Effector CD4-positive, alpha-beta T cell (primary cell): ENCODE measurements around the gene PRSS23.
"Not testable (repeated sequence)": the region's sequence is repeated elsewhere in the genome, so short reads cannot be mapped to it uniquely, and the experiment has no call there.

Source experiments
- DNase-seq: peaks from one replicate; pipeline ENCODE4 v3.0.0-alpha.2; 2020

The PRSS23 gene

GRCh38 chr11:86815726-86816125, 15.4 kb downstream of the PRSS23 start:
- no peak for DNase-seq

- DNase-seq: no peak
Measured at GRCh38 chr11:86816251-86816726, 15.9 kb downstream of the PRSS23 start.

GRCh38 chr11:86818462-86819192, 18.3 kb downstream of the PRSS23 start:
- no peak for DNase-seq

- not testable (repeated sequence) for DNase-seq
Measured at GRCh38 chr11:86824139-86824538, 23.8 kb downstream of the PRSS23 start.

GRCh38 chr11:86834376-86834775, 34.0 kb downstream of the PRSS23 start:
- DNase-seq: not testable (repeated sequence)

GRCh38 chr11:86844762-86845508, 44.6 kb downstream of the PRSS23 start:
- DNase-seq: not testable (repeated sequence)

GRCh38 chr11:86848132-86848531, 47.8 kb downstream of the PRSS23 start:
- no peak for DNase-seq

GRCh38 chr11:86849679-86850078, 49.3 kb downstream of the PRSS23 start:
- DNase-seq: no peak
